HEK293T (cell line): ENCODE results near the gene LPO.

ENCODE experiments used
- CTCF ChIA-PET: fragments of 350-600 bp; formaldehyde crosslinking; extraction: SDS; loops from one replicate; lab custom pipeline; 2021; ENCODE audit warnings: antibody characterized with exemption, inconsistent platforms; lab: Yijun Ruan, JAX
- POLR2A ChIA-PET: fragments of 350-600 bp; formaldehyde crosslinking; extraction: SDS; loops from one replicate; lab custom pipeline; 2020; ENCODE audit warnings: antibody characterized with exemption, inconsistent platforms; lab: Yijun Ruan, JAX
- DNase-seq: peaks from one replicate; pipeline ENCODE4 v3.0.0; 2012; ENCODE audit warnings: mixed read lengths; ENCODE audit errors: extremely low spot score
- ARNT ChIP-seq: fragments of 450-650 bp; IDR thresholded peaks from 2 replicates; pipeline ENCODE4 v1.6.1; 2017; ENCODE audit warnings: mild to moderate bottlenecking
- BHLHE40 ChIP-seq: fragments of 450-650 bp; IDR thresholded peaks from 2 replicates; pipeline ENCODE4 v1.6.1; 2016; ENCODE audit warnings: mild to moderate bottlenecking, moderate library complexity, borderline replicate concordance
- CTBP1 ChIP-seq: fragments of 450-650 bp; IDR thresholded peaks from 2 replicates; pipeline ENCODE4 v1.6.1; 2016; ENCODE audit warnings: borderline replicate concordance
- ELF4 ChIP-seq: fragments of 450-650 bp; IDR thresholded peaks from 2 replicates; pipeline ENCODE4 v1.6.1; 2017; ENCODE audit warnings: antibody characterized with exemption
- FOXA1 ChIP-seq: fragments of 450-650 bp; IDR thresholded peaks from 2 replicates; pipeline ENCODE4 v1.6.1; 2016; ENCODE audit warnings: mild to moderate bottlenecking
- FOXK2 ChIP-seq: fragments of 450-650 bp; IDR thresholded peaks from 2 replicates; pipeline ENCODE4 v1.6.1; 2016; ENCODE audit warnings: mild to moderate bottlenecking
- FOXM1 ChIP-seq: fragments of 450-650 bp; IDR thresholded peaks from 2 replicates; pipeline ENCODE4 v1.6.1; 2017; ENCODE audit warnings: mild to moderate bottlenecking, borderline replicate concordance
- HDGF ChIP-seq: fragments of 450-650 bp; IDR thresholded peaks from 2 replicates; pipeline ENCODE4 v1.6.1; 2017; ENCODE audit warnings: antibody characterized with exemption, borderline replicate concordance
- L3MBTL2 ChIP-seq: fragments of 450-650 bp; conservative IDR thresholded peaks from 2 replicates; pipeline ENCODE4 v1.6.1; 2016; ENCODE audit warnings: mild to moderate bottlenecking
- LEF1 ChIP-seq: fragments of 450-650 bp; IDR thresholded peaks from 2 replicates; pipeline ENCODE4 v1.6.1; 2017; ENCODE audit warnings: mild to moderate bottlenecking, borderline replicate concordance
- NFRKB ChIP-seq: fragments of 450-650 bp; IDR thresholded peaks from 2 replicates; pipeline ENCODE4 v1.6.1; 2016; ENCODE audit warnings: mild to moderate bottlenecking, moderate library complexity
- PKNOX1 ChIP-seq: fragments of 450-650 bp; IDR thresholded peaks from 2 replicates; pipeline ENCODE4 v1.6.1; 2016
- SP1 ChIP-seq: fragments of 450-650 bp; IDR thresholded peaks from 2 replicates; pipeline ENCODE4 v1.6.1; 2017
- SUZ12 ChIP-seq: fragments of 450-650 bp; IDR thresholded peaks from 2 replicates; pipeline ENCODE4 v1.6.1; 2016; ENCODE audit warnings: mild to moderate bottlenecking
- TARDBP ChIP-seq: fragments of 450-650 bp; IDR thresholded peaks from 2 replicates; pipeline ENCODE4 v1.6.1; 2016
- ZNF384 ChIP-seq: fragments of 450-650 bp; IDR thresholded peaks from 2 replicates; pipeline ENCODE4 v1.6.1; 2016

LPO gene

DNA sequence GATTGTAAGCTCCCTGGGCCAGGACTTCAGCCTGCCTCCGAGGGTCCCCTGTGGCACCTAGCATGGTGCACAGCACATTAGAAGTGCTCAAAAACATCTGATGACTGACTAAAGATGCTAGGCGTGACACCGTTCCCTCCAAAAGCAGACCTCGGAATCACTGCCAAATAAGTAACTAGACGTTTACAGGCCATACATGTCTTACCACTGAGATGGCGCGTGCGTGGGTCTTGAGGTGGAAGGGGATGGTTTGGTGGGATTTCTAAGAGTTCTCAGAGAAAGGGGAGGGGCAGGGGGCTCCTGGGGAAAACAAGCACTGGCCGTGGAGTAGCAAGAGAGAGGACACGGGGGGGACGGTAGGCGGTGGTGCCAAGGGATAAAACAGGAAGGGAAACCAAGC, 29.9 kb downstream of the LPO start:
- TF ChIP-seq SP1 (no peak), SUZ12 (no peak), FOXK2 (no peak), TARDBP (no peak), FOXA1 (no peak), L3MBTL2 (no peak), ZNF384 (no peak), PKNOX1 (no peak), HDGF (no peak), FOXM1 (no peak), ARNT (no peak), NFRKB (no peak), LEF1 (no peak), ELF4 (no peak), CTBP1 (no peak), BHLHE40 (no peak)
- ChIA-PET POLR2A (no interaction called here), CTCF (no interaction called here)
- DNase-seq: peak; percentile 1

DNA sequence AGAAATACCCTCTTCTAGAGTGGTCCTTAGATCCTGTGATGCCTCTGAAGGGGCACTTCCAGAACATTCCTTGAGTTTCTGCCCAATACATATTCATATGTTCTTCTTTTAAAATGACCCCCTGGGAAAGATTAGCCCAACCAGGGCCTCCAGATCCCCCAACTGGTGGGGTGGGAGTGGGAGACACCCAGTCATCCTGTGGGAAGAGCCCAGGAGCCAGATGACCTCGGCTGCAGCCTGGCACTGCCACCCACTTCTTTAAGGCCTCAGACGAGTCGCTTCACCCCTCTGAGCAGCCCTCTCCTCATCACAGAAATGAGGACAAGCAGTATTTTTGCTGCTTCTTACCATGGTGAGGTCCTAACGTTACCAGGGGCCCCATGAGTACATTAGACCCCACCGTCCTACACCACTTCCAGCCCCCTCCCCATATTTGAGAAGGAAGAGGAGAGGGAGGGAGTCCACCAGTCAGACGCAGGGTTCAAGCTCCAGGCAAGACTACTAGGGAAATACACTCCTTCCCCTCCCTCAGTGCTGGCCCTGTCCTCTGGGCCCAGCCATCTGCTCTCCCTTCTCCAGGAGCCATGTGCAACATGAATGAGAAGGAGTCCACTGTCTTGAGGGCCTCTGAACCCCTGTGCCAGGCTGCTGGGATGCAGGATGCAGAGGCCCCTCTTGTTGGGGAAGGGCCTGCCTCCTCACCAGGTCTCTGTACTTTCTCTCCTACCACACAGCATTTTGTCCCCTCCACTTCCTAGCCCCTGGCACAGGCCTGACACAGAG, 30.6 kb downstream of the LPO start:
- ChIA-PET CTCF (no interaction called here), POLR2A (no interaction called here)
- no peak for TF ChIP-seq ARNT
- TF ChIP-seq TARDBP: no peak
- no peak for TF ChIP-seq FOXM1
- TF ChIP-seq BHLHE40: no peak
- no peak for TF ChIP-seq CTBP1
- no peak for TF ChIP-seq FOXK2
- no peak for TF ChIP-seq LEF1
- TF ChIP-seq FOXA1: no peak
- no peak for TF ChIP-seq SUZ12
- no peak for TF ChIP-seq PKNOX1
- TF ChIP-seq ZNF384: no peak
- TF ChIP-seq ELF4: no peak
- no peak for TF ChIP-seq L3MBTL2
- TF ChIP-seq NFRKB: no peak
- no peak for TF ChIP-seq SP1
- TF ChIP-seq HDGF: no peak
- DNase-seq: peak; percentile 4

DNA sequence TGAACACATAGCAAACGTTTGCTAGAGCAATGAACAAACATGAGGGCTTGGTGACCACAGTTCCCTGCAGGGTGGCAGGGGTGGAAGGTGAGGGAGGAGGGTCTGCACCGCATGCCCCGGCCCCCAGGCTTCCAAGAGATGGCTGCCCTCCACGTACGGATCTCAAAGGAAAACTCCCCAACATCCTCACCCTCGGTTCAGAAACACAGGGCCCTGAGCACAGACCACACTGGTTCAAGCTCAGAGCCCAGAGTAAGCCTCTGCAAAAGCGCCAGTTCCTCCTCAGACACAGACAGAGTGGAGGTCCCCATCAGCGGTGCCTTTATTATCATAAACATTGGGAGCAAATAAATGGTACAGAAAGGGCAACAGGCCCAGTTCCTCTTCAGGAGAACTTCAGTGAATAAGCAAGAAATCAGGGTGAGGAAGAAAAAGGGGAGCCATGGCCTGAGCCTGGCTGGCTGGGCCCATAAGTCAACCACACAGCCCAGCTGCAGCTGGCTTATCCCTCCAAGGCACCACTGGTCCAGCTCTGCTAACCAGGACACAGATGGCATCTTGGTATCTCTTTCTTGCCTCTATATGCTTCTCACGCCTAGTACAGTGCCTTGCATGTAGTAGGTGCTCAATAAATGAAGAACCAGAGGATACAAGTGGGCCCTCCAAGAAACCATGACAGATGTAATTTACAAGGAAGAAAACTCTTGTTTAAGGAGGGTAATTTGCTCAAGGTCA, 31.3 kb downstream of the LPO start:
- ChIA-PET CTCF (no interaction called here), POLR2A (no interaction called here)
- peak; percentile 5 for DNase-seq
- no peak for TF ChIP-seq FOXK2
- no peak for TF ChIP-seq CTBP1
- TF ChIP-seq FOXA1: no peak
- TF ChIP-seq SUZ12: no peak
- TF ChIP-seq ZNF384: no peak
- no peak for TF ChIP-seq NFRKB
- TF ChIP-seq TARDBP: no peak
- TF ChIP-seq L3MBTL2: no peak
- no peak for TF ChIP-seq LEF1
- no peak for TF ChIP-seq HDGF
- no peak for TF ChIP-seq FOXM1
- no peak for TF ChIP-seq ARNT

- CTCF ChIA-PET: no interaction called here
- peak; percentile 12 for DNase-seq
- TF ChIP-seq FOXA1 (no peak), LEF1 (no peak), BHLHE40 (no peak), PKNOX1 (no peak), TARDBP (no peak), SUZ12 (no peak), FOXM1 (no peak)
Observed at GRCh38 chr17:58270476-58271215, 32.3 kb downstream of the LPO start.

GRCh38 chr17:58271216-58271931, 33.0 kb downstream of the LPO start:
- DNase-seq: no peak
- no peak for TF ChIP-seq TARDBP
- no peak for TF ChIP-seq L3MBTL2
- no peak for TF ChIP-seq PKNOX1
- no peak for TF ChIP-seq SP1
- TF ChIP-seq FOXM1: no peak
- TF ChIP-seq LEF1: no peak
- no peak for TF ChIP-seq CTBP1
- TF ChIP-seq SUZ12: no peak
- no peak for TF ChIP-seq FOXK2
- TF ChIP-seq ELF4: no peak
- TF ChIP-seq HDGF: no peak
- TF ChIP-seq BHLHE40: no peak
- no peak for TF ChIP-seq FOXA1
- TF ChIP-seq ARNT: no peak
- no peak for TF ChIP-seq ZNF384
- TF ChIP-seq NFRKB: no peak
- POLR2A ChIA-PET: no interaction called here
- CTCF ChIA-PET: no interaction called here

More at GRCh38 chr17:58270476-58271215, 32.3 kb downstream of the LPO start:
- POLR2A ChIA-PET: no interaction called here
